Suprapubic skin (tissue), 4 donors: Measurements from ENCODE around the gene PPA1. TPM values are rescaled to one million over a fixed set of nuclear protein-coding genes. Genes with fewer than 3 reads are reported as not detected.
A peak's percentile ranks its signal among the peaks of the same experiment; 100 is the strongest.

Experiments
- DNase-seq, 2 donors: peaks; one replicate each; pipeline ENCODE4 v3.0.0-alpha.2; 2019; ENCODE audit warnings: low spot score in 2 of 2
- H3K27ac ChIP-seq: fragments of 200-600 bp; sonication (generic); one replicate; pipeline ENCODE4 v1.5.1; 2019
- H3K27me3 ChIP-seq: fragments of 200-600 bp; sonication (generic); one replicate; pipeline ENCODE4 v1.5.1; 2019
- H3K36me3 ChIP-seq: fragments of 200-600 bp; sonication (generic); one replicate; pipeline ENCODE4 v1.5.1; 2019
- H3K4me1 ChIP-seq: fragments of 200-600 bp; sonication (generic); one replicate; pipeline ENCODE4 v1.5.1; 2019
- H3K4me3 ChIP-seq: fragments of 200-600 bp; sonication (generic); one replicate; pipeline ENCODE4 v1.5.1; 2019; ENCODE audit warnings: mild to moderate bottlenecking
- H3K9me3 ChIP-seq: fragments of 200-600 bp; sonication (generic); one replicate; pipeline ENCODE4 v1.5.1; 2019
- EP300 ChIP-seq: sonication (generic); formaldehyde crosslinking; IDR thresholded peaks from one replicate; pipeline ENCODE4 v1.6.1; 2017; ENCODE audit warnings: antibody characterized with exemption
- POLR2A ChIP-seq, 2 donors: fragments of 450-650 bp; IDR thresholded peaks; one replicate each; pipeline ENCODE4 v1.6.1; 2017; ENCODE audit warnings: antibody characterized with exemption in 2 of 2, mild to moderate bottlenecking in 2 of 2, moderate library complexity in 2 of 2
- POLR2AphosphoS5 ChIP-seq, 3 donors: sonication (generic); formaldehyde crosslinking; IDR thresholded peaks; one replicate each; pipeline ENCODE4 v1.6.1; 2017; ENCODE audit warnings: antibody characterized with exemption in 3 of 3
- WGBS: methylation state at CpG from one replicate; pipeline ENCODE4 v1.1.5; 2018; 5-methylcytosine and 5-hydroxymethylcytosine counted together
- total RNA-seq, 4 donors: library from RNA; depleted of rRNA; stranded (reverse); fragments of >200 nt; gene quantifications; one replicate each; pipeline ENCODE4 v1.1.0, GENCODE V29; 2016
- TF ChIP-seq, protein P1 (sequence below), 2 donors: fragments of 200-600 bp in 1 of 2; fragments of 450-650 bp in 1 of 2; sonication (generic) in 1 of 2; IDR thresholded peaks; one replicate each; pipeline ENCODE4 v1.5.1; 2016 to 2019; ENCODE audit warnings: antibody characterized with exemption in 2 of 2, mild to moderate bottlenecking in 1 of 2, moderate library complexity in 1 of 2

Gene PPA1
- total RNA-seq, 4 donors from 2014 or later = 61.5 to 137 (median 118) TPM

DNA sequence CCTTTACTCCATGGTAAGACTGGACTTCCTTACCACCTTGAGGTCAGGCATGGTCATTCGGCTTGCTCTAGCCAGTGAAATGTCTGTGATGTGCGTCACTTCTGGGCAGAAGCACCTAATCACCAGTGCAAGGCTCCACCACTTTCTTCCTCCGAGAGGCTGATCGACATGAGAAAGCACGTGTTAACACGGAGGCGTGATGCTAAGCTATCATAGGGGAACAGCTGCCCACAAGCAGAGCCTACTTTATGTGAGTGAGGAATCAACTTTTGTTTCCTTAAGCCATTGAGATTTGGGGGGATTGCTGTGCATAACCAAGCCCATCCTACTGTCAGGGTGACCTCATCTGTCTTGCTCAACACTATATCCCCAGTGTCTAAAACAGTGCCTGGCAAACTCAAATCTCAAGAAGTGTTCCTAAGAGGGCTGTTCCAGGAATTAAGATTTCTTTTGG, 39.8 kb downstream of the PPA1 start:
- Histone ChIP-seq H3K36me3 (peaks cover 5% of the 10 kb centered on the region), H3K27me3 (no peaks in the 10 kb centered on the region), H3K4me3 (no peak overlapping the region), H3K27ac (peak overlapping the region; percentile 82), H3K4me1 (peaks cover 43% of the 10 kb centered on the region), H3K9me3 (no peaks in the 10 kb centered on the region)
- 92% methylated on average over 7 of the region's 7 CpGs for WGBS
- TF ChIP-seq, protein P1, sequence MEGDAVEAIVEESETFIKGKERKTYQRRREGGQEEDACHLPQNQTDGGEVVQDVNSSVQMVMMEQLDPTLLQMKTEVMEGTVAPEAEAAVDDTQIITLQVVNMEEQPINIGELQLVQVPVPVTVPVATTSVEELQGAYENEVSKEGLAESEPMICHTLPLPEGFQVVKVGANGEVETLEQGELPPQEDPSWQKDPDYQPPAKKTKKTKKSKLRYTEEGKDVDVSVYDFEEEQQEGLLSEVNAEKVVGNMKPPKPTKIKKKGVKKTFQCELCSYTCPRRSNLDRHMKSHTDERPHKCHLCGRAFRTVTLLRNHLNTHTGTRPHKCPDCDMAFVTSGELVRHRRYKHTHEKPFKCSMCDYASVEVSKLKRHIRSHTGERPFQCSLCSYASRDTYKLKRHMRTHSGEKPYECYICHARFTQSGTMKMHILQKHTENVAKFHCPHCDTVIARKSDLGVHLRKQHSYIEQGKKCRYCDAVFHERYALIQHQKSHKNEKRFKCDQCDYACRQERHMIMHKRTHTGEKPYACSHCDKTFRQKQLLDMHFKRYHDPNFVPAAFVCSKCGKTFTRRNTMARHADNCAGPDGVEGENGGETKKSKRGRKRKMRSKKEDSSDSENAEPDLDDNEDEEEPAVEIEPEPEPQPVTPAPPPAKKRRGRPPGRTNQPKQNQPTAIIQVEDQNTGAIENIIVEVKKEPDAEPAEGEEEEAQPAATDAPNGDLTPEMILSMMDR (IDR thresholded peaks at IDR 0.05) = no peak
- TF ChIP-seq POLR2AphosphoS5 (IDR thresholded peaks at IDR 0.05) (peak in 1 of 3 donors; percentile 29), POLR2A (IDR thresholded peaks at IDR 0.05) (no peak), EP300 (no peak)
- DNase-seq = no peak

DNA sequence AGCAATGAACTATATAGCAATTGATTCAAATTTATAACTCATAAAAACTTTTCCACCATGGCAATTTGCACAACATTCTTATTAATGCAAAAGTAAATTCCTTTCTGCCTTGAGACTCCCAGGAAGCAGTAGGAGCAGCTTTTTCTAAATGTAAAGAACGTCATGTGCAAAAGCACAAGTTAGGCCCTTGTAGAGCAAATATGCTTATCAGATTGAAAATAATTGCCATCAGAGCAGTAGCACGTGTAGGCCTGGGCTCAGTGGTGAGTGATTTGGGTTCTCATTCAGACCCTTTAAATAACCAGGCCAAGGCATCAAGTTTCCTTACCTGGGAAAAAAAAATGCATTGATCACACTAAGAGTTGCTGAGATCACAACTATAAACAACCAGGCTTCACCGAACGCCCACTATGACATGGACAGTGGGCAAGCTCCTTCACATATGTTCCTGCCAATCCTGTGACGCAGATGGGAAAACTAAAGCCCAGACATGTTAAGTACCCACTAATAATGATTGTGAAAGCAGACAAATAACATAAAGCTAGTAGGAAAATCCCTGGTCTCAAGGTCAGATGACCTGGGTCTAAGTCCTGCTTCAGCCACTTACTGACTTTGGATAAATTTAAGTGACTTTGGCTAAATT, 40.8 kb downstream of the PPA1 start:
- peak overlapping the region; percentile 82 for H3K27ac ChIP-seq
- no peaks in the 10 kb centered on the region for H3K36me3 ChIP-seq
- no peaks in the 10 kb centered on the region for H3K27me3 ChIP-seq
- H3K4me1 ChIP-seq = peaks cover 43% of the 10 kb centered on the region
- DNase-seq = no peak
- H3K4me3 ChIP-seq = no peak overlapping the region
- TF ChIP-seq EP300 (no peak), POLR2AphosphoS5 (IDR thresholded peaks at IDR 0.05) (no peak), POLR2A (IDR thresholded peaks at IDR 0.05) (no peak)
- TF ChIP-seq, protein P1 (IDR thresholded peaks at IDR 0.05) = no peak
- 45% methylated on average over 5 of the region's 5 CpGs for WGBS
- H3K9me3 ChIP-seq = no peaks in the 10 kb centered on the region

DNA sequence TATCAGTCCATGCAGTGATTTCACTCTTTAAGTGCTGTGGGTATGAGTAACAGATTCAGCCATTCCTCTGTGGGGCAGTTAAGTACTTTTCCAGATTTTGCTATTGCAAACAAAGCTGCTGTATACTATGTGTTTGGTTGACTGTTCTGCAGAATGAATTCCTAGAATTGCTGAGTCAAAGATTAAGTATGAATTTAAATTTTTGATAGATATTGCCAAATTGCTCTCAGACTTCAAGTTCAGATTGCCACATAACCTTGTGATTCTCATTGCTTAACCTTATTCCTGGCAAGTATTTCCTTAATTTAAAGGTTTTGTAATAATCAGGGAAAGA, 41.3 kb downstream of the PPA1 start:
- H3K27ac ChIP-seq = peak overlapping the region; percentile 33

DNA sequence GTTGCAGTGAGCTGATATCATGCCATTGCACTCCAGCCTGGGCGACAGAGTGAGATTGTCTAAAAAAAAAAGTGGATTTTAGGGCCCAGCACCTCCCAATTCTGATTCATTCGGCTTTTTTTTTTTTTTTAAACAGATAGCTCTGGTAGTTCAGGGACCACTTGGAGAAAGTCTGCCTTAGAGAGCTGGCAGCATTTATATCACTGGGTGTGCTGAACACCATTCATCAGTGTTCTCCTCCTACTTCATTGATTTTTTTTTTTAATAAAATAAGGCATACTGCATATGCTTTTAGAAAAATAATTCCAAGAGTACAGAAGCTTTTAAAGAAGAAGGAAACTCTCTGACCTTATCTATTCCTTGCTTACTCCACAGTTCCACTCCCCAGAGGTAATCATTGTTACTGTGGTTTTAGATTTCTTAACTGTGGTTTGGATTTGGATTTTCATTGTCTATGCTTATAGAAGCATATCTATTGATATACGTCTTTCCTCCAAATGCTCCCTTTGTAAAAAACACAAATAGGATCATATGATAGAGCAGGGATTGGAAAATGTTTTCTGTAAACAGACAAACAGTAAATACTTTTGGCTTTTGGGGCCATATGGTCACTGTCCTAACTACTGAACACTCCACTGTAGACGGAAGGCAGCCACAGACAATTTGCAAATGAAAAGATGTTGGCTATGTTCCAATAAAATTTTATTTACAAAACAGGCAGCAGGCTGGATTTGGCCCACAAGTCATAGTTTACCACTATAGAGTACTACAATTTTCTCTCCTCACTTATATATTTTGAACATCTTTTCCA, 41.9 kb downstream of the PPA1 start:
- Histone ChIP-seq H3K4me1 (peaks cover 44% of the 10 kb centered on the region), H3K27ac (peak overlapping the region; percentile 41), H3K36me3 (no peaks in the 10 kb centered on the region), H3K4me3 (no peak overlapping the region), H3K9me3 (no peaks in the 10 kb centered on the region), H3K27me3 (no peaks in the 10 kb centered on the region)
- no peak for TF ChIP-seq POLR2AphosphoS5 (IDR thresholded peaks at IDR 0.05)
- TF ChIP-seq, protein P1 (IDR thresholded peaks at IDR 0.05) = no peak
- no peak for TF ChIP-seq POLR2A (IDR thresholded peaks at IDR 0.05)
- no peak for TF ChIP-seq EP300
- DNase-seq = no peak
- WGBS = 27% methylated on average over 4 of the region's 4 CpGs

More for the DNA sequence above, 41.3 kb downstream of the PPA1 start:
- TF ChIP-seq, protein P1 (IDR thresholded peaks at IDR 0.05) = no peak
- TF ChIP-seq POLR2AphosphoS5 (IDR thresholded peaks at IDR 0.05) (no peak), EP300 (no peak), POLR2A (IDR thresholded peaks at IDR 0.05) (no peak)
- Histone ChIP-seq H3K36me3 (no peaks in the 10 kb centered on the region), H3K9me3 (no peaks in the 10 kb centered on the region), H3K4me3 (no peak overlapping the region), H3K4me1 (peaks cover 43% of the 10 kb centered on the region), H3K27me3 (no peaks in the 10 kb centered on the region)
- no peak for DNase-seq

DNA sequence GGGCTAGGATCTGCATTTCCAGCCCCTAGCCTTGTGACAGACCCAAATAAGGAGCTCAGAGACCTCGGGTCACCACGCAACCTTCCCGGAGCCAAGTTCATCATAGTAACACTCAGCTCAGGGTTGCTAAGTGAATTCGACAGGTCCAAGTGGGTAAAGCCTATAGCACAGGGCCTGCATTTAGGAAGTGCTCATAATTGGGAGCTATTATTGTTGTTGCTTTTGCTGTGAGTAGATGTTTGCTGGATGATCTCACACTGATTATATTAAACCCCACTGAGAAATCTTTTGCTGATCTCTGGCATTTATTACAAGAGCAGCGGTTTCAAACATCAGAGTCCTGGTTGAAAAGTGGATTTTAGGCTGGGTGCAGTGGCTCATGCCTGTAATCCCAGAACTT, 42.6 kb downstream of the PPA1 start:
- no peaks in the 10 kb centered on the region for H3K27me3 ChIP-seq
- TF ChIP-seq POLR2A (IDR thresholded peaks at IDR 0.05) (no peak), POLR2AphosphoS5 (IDR thresholded peaks at IDR 0.05) (no peak), EP300 (no peak)
- TF ChIP-seq, protein P1 (IDR thresholded peaks at IDR 0.05) = no peak
- H3K4me3 ChIP-seq = no peak overlapping the region
- no peak for DNase-seq
- WGBS = 46% methylated on average over 5 of the region's 5 CpGs
- no peaks in the 10 kb centered on the region for H3K36me3 ChIP-seq
- no peaks in the 10 kb centered on the region for H3K9me3 ChIP-seq
- H3K4me1 ChIP-seq = peaks cover 49% of the 10 kb centered on the region
- peak overlapping the region; percentile 41 for H3K27ac ChIP-seq
